ENCODE results near the gene AP2A2.

Gene AP2A2

DNA sequence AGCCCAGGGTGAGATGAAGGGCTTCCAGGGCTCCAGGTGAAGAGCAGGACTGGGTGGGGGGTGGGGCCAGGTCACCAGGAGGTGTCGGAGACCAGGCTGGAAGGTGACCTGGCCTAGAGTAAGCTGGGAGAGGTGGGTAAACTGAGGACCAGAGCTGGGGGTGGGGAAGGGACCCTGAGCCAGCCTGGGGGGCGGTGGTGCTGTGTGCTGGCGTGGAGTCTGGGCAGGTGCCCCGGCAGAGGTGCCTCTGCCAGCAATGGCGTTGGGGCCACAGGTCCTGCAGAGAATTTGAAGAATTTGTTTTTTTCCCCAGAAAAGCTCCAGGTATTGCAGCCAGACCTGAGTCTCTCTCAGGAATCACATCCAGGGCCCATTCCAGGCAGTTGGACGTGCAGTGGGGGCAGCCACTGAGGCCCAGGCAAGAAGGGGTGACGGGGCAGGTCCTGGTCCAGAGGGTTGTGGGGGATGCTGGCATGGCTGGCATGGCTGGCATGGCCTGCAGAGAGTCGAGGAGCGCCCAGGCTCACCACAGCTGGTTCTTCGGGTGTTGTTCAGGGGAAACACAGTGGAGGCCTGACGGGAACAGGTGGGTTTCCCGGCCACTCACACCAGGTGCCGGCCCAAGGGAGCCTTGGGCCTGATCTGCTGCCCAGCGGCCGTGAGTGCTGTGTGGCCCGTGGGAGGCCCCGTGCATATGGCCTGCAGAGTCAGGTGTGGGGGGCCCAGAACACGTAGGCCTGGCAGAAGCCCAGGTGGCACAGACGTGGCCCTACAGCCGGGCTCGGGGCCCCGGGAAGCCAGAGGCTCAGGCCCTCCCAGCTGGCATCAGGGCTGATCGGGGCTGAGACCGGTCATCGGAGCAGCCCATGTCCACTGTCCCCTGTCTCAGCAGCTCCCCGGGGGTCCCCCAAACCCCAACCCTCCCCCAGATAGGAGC lies 117.2 kb downstream of the AP2A2 start:
- DNase-seq (ENCODE audit: low read depth): no peak

DNA sequence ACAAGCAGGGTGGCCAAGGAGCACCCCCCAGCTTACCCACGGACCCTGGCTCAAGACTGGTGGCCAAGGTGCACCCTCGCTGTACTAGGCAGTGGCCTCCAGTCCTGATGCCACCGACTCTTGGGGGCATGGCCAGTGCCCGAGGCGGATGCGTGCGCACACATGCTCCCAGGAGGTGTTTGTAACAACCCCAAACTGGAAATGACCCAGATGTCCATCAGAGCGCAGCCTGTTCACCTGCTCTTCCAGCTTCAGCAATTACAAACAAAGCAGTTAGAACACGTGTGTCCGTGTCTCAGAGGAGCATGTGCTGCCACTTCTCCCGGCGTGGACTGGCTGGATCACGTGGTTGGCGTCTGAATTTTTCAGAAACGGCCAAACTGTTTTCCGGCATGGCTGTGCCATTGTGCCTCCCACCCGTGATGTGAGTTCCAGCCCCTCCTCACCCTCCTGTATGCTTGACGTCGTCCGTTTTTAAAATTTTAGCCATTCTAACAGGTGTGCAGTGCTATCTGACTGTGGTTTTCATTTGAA lies 118.0 kb downstream of the AP2A2 start:
- no peak for DNase-seq (ENCODE audit: low read depth)

DNA sequence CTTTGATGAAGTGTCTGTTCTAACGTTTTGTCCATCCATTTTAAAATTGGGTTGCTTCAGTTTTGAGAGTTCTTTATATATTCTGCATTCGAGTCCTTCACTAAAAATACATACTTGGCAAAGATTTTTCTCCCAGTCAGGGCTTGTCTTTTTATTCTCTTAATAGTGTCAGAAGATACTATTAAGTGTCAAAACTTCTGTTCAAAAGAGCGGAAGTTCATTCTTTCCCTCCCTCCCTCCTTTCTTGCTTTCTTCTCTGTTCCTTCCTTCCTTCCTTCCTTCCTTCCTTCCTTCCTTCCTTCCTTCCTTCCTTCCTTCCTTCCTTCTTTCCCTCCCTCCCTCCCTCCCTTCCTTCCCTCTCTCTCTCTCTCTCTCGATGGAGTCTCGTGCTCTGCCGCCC lies 118.5 kb downstream of the AP2A2 start:
- DNase-seq (ENCODE audit: low read depth): no peak

DNA sequence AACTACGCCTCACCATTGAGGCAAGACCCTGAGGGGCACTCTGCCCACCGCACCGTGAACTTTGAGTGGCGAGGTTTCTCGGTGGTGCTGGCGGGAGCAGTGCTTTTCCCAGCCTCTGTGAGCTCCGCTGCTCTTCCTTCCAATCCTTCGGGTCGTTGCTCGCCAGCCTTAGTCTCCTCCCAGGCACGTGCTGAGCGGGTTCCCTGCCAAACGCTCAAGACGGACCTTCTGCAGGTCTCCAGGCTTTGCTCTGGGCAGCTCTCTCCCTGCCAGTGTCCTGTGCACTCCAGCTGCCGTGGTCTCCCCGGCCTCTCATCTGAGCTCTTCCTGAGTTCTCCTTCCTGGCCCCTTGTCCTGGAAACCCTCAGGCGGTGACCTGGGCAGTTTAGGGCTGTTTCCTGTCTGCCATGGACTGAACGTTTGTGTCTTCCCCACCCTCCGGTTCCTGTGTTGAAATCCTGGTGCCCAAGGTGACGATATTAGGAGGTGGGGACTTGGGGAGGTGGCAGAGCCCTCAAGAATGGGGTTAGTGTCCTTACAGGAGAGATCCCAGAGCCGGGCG lies 122.0 kb downstream of the AP2A2 start:
- no peak for DNase-seq (ENCODE audit: low read depth)

DNA sequence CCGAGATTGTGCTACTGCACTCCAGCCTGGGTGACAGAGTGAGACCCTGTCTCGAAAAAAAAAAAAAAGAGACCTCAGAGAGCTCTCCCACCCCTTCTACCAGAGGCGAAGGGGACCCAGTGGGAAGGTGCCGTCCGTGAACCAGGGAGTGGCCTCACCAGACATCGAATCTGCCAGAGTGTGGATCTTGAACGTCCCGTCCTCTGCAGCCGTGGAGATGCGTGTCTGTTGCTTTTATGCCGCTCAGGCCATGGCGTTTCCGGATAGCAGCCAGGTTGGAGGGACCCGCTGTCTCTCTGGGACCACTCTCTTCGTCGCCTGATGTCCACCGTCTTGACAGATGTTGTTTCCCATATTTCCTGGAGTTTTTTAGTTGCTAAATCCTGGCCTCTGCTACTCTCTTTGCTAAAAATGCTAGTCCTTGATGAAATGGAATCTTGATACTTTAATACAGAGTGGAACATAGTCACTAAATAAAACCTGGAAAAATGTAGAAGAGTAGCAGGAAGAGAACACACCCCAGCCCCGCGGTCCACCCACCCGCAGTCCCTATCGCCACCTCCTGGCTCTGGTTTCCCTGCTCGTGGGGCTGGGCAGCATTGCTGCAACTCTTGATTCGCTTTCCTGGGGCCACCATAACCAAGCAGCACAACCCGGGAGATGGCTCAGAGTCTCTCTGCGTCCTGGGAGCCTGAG lies 122.9 kb downstream of the AP2A2 start:
- DNase-seq (ENCODE audit: low read depth): no peak

DNA sequence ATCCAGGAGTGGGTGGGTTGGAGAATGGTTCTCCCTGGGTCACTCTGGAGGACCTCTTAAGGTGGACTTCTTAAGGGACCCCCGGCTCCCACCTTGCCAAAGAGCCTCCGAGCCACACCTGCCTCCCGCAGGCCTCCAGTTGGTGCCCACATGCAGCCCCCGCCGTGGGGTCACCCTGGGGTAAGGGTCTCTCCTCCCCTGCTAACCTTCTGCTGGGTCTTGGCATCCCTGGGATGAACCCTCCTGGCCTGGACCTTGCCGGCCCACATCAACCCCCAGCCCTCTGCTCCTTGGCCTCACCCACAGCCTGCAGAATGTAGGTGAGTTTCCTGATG lies 123.4 kb downstream of the AP2A2 start:
- DNase-seq (ENCODE audit: low read depth): no peak

DNA sequence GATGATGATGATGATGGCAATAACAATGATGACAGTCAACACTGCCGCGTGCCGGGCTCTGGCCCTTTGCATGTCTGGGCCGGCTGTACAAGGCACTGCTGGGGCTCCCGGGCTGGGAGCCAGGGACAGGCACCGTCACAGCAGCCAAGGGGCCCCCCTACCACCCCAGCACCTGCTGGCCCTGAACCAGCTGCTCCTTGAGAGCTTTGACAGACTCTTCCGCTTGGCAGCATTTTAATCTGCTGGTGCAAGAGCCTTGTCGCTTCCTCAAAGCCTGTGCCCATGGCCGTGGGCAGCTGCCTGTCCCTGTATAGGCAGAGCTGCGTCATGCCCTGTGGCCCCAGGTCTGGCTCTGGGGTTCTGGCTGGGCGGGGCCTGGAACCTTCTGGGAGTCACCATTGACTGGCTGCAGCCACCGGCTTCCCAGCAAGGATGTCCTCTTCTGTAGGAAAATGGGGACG lies 123.8 kb downstream of the AP2A2 start:
- no peak for DNase-seq (ENCODE audit: low read depth)

DNA sequence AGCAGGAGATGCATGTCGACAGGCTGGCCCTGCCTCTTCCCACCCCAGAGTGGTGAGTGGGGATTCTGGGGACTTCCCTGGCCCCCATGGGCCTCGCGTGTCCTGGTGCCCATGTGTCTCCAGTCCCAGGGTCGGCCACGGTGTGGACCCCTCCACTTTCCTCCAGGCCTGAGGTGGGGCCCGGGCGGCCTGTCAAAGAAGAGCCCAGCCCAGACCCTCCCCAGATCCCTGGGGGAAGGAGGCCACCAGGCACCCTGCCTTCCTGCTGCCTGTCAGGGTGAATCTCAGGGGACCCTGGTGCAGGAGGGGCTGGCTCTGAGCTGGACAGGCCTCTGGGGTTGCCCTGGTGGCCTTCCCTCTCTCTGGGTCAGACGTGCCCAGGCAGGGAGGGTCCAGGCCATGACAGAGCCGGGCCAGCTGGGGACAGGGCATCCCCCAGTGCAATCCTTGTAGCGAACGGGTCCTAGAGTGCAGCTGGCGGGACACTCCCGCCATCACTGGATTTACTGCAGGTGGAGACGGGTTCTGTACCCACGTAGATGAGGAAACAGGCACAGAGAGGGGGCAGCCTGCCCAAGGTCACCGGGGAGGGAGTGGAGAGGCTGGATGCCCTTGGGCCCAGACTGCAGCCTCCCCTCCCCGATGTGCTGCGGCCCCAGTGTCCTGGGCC lies 124.4 kb downstream of the AP2A2 start:
- DNase-seq (ENCODE audit: low read depth): no peak

DNA sequence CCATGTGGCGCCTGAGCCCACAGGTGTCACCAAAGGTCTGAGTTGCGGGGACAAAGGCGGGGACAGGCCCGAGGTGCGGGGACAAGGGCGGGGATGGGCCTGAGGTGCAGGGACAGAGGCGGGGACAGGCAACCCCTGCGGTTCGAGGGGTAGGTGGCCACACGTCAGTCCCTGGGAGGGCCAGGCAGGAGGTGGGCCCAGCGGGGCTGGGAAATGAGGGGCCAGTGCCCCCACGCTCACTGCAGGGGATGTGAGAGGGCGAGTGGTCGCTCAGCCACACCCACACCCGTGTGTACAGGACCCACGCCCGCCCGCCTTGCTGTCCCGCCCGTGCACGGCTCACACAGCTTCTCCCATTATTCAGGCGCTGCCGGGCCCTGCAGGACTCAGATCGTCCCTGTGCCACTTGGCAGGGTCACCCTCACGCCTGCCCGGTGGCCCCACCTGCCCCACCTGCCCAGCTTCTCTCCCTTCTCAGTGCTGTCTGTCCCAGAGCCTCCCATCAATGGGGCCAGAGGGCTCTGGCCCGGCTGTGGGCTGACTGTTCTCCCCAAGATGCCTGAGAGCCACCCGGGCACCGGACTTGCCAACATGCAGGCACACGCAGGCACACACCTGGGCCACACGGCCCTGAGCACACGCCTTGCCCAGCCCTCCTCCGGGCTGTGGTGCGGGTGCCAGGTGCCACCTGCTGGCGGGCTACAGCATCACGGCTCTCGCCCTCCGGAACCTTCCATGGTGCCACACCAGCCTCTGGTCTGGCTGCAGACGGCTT lies 125.1 kb downstream of the AP2A2 start:
- DNase-seq (ENCODE audit: low read depth): peak; percentile 64

DNA sequence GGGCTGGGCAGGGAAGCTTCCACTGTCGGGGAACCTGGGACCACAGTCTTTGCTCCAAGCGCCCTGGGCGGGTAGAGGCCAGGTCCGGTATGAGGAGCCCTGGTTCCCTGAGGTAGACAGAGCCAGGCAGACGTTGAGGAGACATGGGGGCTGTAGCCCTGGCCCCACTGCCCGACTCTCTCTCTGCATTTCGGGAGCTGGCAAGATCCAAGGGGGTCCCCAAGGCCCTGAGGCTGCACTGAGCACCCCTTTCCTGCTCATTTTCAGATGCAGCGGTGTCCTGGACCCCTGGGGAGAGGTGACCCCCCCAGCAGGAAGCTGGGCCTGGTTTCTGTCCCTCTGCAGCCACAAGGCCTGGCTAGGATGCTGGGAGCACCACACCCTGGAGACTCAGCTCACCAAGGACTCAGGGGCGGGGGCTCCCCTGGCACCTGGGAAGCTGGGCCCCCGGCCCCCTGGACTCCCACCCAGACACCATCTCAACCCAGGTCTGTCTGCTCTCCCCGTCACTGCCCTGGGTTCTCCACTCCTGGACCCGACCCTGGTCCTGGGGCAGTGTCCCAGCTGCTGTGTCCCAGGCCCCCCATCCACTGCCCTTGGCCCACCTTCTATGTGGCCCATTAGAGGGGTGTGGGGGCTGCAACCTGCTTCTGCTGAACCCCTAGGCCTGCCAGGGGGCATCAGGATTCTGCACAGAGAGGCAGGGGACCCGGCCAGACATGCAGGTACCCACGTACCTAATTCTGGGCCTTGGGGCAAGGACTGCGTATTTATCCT lies 125.9 kb downstream of the AP2A2 start:
- DNase-seq (ENCODE audit: low read depth): no peak

DNA sequence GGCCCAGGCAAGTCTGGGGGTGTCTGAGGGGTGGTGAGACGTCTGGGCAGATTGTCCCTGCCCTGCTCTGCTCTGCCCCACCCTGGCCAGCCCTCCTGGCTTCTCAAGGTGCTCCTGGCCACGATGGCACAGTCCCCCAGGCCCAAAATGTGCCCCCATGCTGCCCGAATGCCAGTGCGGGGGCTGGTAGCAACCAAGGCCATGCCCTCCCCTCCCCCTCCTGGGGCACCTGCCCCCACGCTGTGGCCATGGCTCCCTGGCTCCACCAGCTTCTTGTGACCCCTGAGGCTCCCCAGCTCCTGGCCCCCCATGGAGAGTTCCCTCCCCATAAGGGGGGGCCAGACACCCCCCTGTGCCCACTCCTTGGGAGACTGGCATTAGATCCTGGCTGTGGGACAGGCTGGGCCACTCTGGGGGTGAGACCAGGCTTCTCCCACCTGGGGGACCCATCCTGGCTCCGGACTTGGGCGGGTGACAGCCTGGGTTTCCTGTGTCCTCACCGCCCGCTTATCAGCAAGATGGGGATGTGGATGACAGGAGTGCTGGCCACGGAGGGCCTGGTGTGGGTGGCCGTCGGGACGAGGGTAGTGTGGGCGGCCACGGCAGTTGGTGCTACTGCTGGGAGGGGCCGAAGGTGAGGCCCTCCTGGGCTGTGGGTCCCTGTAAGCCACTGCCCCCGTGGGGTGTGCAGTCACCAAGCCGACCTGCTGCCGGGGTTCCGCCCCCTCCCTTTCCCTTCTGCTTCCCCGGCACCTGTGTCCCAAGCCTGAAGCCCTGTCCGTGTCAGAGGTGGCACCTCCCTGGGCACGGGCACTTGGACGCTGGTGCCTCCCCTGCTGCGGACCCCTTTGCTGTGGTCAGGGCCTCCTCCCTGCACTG lies 126.7 kb downstream of the AP2A2 start:
- no peak for DNase-seq (ENCODE audit: low read depth)

DNA sequence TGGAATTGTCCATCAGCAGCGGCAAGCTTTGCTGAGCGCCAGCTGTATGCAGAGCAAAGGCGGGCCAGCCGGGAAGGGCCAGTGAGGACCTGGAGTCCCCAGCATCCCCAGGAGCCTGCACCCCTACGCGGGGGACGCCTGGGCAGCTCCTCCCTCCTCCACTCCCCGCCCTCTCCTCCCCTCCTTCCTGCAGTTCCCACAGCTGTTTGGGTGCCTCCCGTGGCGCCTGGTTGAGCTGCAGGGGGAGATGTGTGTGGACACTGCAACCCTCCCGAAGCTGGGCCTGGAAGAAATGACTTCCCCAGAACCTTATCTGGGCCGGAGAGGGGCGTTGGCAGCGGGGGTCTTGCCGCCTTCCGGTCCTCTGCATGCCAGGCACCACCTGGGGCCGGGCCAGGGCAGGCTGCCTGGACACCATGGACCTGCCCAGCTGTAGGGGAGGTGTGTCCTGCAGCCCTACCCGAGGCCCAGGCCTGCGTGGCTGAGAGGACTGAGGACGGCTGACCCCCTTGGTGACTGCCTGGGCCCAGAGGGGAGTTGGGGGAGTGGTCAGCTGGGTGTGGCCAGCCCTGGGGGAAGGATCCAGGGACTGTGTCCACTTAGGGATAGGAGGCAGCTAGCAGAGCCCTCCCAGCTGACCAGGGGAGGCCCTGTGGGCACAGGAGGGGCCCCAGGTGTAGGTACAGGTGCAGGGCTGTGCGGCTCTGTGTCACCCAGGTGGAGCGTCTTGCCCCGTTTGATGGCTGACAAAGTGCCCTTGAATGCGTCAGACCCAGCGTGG lies 127.6 kb downstream of the AP2A2 start:
- DNase-seq (ENCODE audit: low read depth): no peak

DNA sequence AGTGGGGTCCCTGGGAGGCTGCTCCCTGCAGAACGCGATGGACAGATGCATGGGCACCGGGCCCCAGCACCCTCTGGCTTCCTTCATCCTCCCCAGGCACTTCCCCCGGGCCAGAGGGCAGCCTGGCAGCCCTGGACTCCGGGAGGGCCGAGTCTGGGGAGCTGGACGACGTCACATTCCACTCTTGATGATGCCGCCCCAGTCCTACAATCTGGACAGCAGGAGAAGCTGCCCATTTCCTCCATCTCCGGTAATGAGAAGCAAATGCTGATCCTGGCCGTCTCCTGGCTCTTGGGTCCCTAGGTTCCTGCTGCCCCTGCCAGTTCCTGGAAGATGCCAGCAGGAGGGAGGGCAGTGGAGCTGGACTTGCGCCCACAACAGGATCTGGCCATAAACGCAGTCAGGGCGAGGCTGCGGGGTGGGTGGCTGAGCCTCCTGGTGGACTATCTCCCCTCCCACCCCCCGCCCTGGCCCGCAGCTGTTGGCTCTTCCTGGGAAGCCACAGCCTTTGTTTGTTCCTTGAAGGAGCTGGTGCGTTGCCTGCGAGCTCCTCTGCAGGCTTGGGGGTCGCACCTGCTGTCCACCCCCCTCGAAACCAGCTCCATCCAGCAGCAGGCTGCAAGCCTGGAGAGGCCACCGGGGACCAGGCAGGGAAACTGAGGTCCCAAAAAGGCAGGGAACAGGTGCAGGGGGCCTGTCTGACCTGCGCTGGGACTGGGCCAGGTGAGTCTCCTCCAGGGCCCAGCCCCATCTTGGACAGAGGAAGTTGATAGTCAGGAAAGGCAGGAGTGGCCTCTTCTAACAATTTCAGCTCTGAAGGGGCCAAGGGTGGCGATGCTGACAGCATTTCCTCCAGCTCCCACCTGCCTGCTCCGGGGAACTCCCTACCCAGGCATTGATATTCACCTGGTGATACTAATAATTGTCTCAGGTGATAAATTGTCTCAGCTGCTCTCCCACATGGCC lies 128.8 kb downstream of the AP2A2 start:
- DNase-seq (ENCODE audit: low read depth): no peak

DNA sequence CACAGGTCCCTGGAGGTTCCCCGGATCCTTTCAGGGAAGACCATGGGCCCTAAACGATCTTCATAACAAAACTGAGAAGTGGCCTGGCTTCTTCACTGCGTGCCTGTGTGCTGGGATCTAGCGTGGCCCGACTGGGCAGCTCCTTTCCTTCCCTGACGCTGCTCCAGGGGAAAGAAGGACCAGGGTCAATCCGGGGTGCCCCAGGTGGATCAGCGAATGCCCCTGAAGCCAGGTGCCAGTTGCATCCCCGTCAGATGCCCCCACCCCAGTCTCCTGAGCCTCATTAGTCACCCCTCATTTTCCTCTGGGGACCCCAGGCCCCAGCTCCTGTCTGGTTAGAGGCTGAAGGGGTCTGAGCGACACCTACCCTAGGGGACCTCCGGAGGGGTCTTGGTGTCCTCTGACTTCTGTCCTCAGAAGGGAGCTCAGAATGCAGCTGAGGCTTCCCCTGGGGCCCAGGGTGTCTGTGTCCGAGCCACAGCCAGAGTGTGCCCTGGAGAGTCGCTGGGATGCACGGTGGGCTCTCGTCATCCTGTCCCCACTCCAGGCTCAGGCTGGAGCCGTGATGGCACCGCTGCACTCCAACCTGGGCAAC lies 129.5 kb downstream of the AP2A2 start:
- no peak for DNase-seq (ENCODE audit: low read depth)

DNA sequence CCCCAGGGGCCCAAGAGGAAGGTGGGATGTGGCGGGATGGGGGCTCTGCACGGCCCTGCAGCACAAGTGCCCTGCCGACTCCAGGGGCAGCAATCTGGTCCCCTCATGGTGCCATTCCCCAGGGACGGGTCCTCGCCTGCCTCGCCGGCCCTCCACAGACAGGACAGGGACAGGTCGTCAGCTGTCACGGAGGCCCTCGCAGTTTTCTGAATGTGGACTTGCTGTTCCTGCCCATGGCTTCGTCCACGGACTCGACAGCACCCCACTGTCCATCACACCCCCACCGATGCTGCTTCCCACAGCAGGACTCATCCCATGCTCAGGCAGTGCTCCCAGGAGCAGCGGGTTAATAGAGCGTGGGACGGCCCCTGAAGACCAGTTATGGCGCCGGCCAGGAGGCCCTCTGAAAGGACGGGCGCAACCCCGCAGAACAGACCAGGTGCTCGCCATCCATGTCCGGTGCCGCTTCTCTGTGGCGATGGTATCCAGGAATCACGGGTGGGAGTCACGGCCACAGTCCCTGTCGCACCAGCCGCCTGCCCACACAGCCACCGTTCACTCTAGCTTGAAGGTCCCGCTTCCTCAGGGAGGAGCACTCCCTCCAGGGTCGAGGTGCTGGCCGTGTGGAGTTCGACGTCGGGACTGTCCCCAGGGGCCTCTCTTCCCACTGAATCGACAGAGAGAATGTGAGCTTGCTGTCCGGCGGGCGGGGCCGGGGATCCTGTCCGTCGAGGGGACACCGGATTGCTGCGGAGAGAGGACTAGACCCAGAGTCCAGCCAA lies 130.5 kb downstream of the AP2A2 start:
- no peak for DNase-seq (ENCODE audit: low read depth)

DNA sequence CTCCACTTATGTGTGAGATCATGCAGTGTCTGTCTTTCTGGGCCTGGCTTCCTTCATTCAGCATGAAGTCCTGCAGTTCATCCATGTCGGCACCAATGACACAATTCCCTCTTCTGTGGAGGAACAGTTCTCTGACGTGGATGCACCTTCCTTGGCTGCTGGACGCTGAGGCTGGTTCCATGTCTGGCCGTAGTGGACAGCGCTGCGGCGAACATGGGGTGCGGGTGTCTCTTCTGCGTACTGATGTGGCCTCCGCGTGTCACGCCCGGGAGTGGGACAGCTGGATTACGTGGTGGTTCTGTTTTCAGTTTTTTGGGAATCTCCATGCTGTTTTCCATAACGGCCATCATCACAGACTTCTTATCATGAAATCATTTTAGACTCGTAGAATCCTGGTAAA lies 132.1 kb downstream of the AP2A2 start:
- no peak for DNase-seq (ENCODE audit: low read depth)
